CD1c-positive myeloid dendritic cell (primary cell): ENCODE measurements around the gene SIX2.

Source experiments
- DNase-seq: peaks from one replicate; pipeline ENCODE4 v3.0.0-alpha.2; 2016; ENCODE audit errors: extremely low spot score

Gene SIX2

GRCh38 chr2:45018023-45018422 lies 8.8 kb upstream of the SIX2 start:
- DNase-seq, result no peak

GRCh38 chr2:45014831-45015230 lies 5.6 kb upstream of the SIX2 start:
- DNase-seq, result no peak

GRCh38 chr2:45014016-45014702 lies 4.9 kb upstream of the SIX2 start:
- peak; percentile 47 for DNase-seq

- no peak for DNase-seq
Measured at GRCh38 chr2:45013229-45014015, 4.2 kb upstream of the SIX2 start.

- no peak for DNase-seq
Measured at GRCh38 chr2:45012733-45013132, 3.5 kb upstream of the SIX2 start.

- DNase-seq, result no peak
Measured at GRCh38 chr2:45011621-45012602, 2.7 kb upstream of the SIX2 start.

GRCh38 chr2:45011121-45011520 lies 1.9 kb upstream of the SIX2 start:
- DNase-seq, result no peak

- DNase-seq, result no peak
Measured at GRCh38 chr2:45010702-45011012, 1.4 kb upstream of the SIX2 start.

- no peak for DNase-seq
Measured at GRCh38 chr2:45009928-45010701, 863 bp upstream of the SIX2 start.

- DNase-seq, result peak; percentile 24
Measured at GRCh38 chr2:45008296-45009129, 739 bp downstream of the SIX2 start.

- DNase-seq, result no peak
Measured at GRCh38 chr2:45007961-45008295, 1.3 kb downstream of the SIX2 start.

- DNase-seq, result no peak
Measured at GRCh38 chr2:45006942-45007287, 2.3 kb downstream of the SIX2 start.

GRCh38 chr2:45006041-45006941 lies 3.0 kb downstream of the SIX2 start:
- DNase-seq, result no peak

GRCh38 chr2:45005261-45006002 lies 3.8 kb downstream of the SIX2 start:
- DNase-seq, result no peak

GRCh38 chr2:45004562-45005191 lies 4.6 kb downstream of the SIX2 start:
- DNase-seq, result no peak

GRCh38 chr2:45003579-45004551 lies 5.4 kb downstream of the SIX2 start:
- DNase-seq, result no peak

- no peak for DNase-seq
Measured at GRCh38 chr2:45002686-45003085, 6.6 kb downstream of the SIX2 start.
